AG10803 (cell line): ENCODE measurements around the gene DLGAP1.
"Not testable (repeated sequence)": the region's sequence is repeated elsewhere in the genome, so short reads cannot be mapped to it uniquely, and the experiment has no call there.

Source experiments
- DNase-seq: peaks from one replicate; pipeline ENCODE4 v3.0.0; 2010; ENCODE audit warnings: low read depth
- H3K4me3 ChIP-seq: 2 replicates; pipeline ENCODE4 v1.5.1; 2011; ENCODE audit warnings: mild to moderate bottlenecking, low read length, control low read depth
- CTCF ChIP-seq: conservative IDR thresholded peaks from 2 replicates; pipeline ENCODE4 v1.5.1; 2011; ENCODE audit warnings: mild to moderate bottlenecking, low read length, control low read depth, inconsistent platforms

Gene DLGAP1

DNA sequence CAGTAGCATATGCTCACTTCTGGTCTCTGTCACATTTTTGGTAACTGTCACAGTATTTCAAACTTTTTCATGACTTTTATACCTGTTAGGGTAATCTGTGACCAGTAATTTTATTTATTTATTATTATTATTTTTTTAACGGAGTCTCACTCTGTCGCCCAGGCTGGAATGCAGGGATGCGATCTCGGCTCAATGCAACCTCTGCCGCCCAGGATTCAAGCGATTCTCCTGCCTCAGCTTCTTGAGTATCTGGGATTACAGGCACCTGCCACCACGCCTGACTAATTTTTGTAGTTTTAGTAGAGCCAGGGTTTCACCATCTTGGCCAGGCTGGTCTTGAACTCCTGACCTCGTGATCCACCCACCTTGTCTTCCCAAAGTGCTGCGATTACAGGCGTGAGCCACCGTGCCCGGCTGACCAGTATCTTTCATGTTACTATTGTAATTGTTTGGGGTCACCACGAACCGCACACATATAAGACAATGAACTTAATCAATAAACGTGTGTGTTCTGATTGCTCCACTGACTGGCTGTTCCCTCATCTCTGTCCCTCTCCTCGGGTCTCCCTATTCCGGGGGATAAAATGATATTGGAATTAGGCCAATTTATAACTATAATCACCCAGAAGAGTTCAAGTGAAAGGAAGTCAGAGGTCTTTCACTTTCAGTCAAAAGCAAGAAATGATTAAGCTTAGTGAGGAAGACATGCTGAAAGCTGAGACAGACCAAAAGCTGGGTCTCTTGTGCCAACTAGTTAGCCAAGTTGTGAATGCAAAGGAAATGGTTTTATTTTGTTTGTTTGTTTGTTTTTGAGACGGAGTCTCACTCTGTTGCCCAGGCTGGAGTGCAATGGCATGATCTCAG, 982.2 kb downstream of the DLGAP1 start:
- TF ChIP-seq CTCF: no peak
- H3K4me3 ChIP-seq: no peak overlapping the region
- DNase-seq: no peak

GRCh38 chr18:3472121-3472520, 983.0 kb downstream of the DLGAP1 start:
- DNase-seq: not testable (repeated sequence)

GRCh38 chr18:3471141-3471648, 983.9 kb downstream of the DLGAP1 start:
- H3K4me3 ChIP-seq: no peak overlapping the region
- TF ChIP-seq CTCF: no peak
- DNase-seq: no peak

More at GRCh38 chr18:3472121-3472520, 983.0 kb downstream of the DLGAP1 start:
- not testable (repeated sequence) for H3K4me3 ChIP-seq

DNA sequence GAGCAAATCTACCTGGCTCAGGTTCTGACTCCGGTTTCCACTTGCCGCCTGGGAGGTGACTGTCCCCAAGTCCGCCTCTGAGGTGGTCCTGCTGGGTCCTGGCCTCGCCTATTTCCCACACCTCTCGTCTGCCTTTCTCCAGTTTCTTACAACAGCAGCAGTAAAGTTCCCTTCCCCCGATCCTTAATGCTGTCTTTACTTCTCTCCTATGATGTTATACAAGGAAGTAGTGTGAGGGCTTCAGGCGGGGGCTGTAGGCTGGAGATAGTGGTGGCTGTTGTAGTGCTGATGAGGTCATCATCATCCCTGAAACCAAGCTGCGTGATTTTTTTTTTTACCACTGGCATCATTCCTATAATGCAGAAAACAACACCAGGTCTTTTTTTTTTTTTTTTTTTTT, 986.3 kb downstream of the DLGAP1 start:
- TF ChIP-seq CTCF: no peak
- DNase-seq: no peak
- H3K4me3 ChIP-seq: no peak overlapping the region

DNA sequence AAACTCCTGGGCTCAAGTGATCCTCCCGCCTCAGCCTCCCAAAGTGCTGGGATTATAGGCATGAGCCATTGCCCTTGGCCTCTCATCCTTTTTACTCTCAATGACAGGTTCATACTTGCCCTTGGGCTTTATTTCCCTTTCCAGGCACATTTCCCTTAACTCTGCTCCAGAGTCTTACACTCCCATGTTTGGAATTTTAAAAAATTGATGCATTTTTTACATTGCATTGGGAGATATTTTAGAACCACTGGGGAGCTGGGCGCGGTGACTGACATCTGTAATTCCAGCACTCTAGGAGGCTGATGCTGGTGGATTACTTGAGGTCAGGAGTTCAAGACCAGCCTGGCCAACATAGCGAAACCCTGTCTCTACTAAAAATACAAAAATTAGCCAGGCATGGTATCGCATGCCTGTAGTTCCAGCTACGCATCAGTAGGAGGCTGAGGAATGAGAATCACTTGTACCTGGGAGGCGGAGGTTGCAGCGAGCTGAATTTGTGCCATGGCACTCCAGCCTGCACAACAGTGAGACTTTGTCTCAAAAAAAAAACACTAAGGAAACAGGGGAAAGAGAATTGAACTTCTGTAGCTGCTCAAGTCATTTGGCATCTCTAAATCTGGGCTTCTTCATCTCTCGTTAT, 986.9 kb downstream of the DLGAP1 start:
- no peak for DNase-seq
- no peak for TF ChIP-seq CTCF
- H3K4me3 ChIP-seq: no peak overlapping the region

DNA sequence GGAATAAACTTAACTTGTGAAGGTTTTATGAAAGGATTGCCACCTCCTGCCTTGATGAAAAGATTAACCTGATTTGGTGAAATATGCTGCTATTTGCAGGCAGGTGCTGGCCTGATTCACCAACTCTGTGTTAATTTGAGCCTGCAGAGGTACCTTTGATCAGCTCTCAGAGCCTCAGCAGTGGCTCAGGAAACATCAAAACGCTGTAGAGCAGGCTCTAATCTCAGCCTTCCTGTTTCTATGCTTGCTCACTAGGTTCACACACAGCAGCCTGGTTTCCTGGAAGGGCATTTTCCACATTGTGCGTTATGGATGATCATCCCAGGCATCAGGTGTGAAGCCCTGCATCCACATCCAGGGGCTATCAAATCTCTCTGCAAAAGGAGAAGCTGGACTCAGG, 988.2 kb downstream of the DLGAP1 start:
- no peak for DNase-seq
- no peak for TF ChIP-seq CTCF
- no peak overlapping the region for H3K4me3 ChIP-seq

DNA sequence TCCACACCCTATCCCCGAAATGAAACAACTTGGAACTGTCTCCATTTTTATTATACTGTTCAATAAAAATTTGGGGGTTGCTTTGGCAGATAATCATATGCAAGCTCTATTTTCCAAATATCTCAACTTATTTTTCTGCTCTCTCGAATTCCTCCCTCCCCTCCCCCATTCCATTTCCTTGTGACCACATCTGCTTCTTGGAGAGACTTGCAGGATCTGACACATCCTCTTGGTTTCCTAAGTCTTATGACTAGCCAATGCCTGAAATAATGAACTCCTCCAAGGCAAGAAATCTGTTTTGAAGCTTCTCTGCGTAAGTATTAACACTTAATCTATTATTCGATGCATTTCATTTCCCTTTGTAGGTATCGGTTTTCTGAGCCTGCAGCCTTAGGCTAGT, 989.1 kb downstream of the DLGAP1 start:
- no peak for TF ChIP-seq CTCF
- peak; percentile 90 for DNase-seq
- peak overlapping the region; percentile 1; the same call in 1 of the 2 replicates for H3K4me3 ChIP-seq
